ENCODE data around the gene ZER1.

The ZER1 gene

GRCh38 chr9:128706671-128707381 is 64.9 kb downstream of the ZER1 start:
- no peak overlapping the region for H3K4me3 ChIP-seq (ENCODE audit: low read length)
- TF ChIP-seq CTCF (conservative IDR thresholded peaks at IDR 0.05; ENCODE audit: low read depth, low read length), result no peak
- DNase-seq (ENCODE audit: low read depth), result no peak

GRCh38 chr9:128706045-128706444 is 65.7 kb downstream of the ZER1 start:
- no peak overlapping the region for H3K4me3 ChIP-seq (ENCODE audit: low read length)
- no peak for DNase-seq (ENCODE audit: low read depth)
- no peak for TF ChIP-seq CTCF (conservative IDR thresholded peaks at IDR 0.05; ENCODE audit: low read depth, low read length)

- no peak for TF ChIP-seq CTCF (conservative IDR thresholded peaks at IDR 0.05; ENCODE audit: low read depth, low read length)
- H3K4me3 ChIP-seq (ENCODE audit: low read length), result no peak overlapping the region
- DNase-seq (ENCODE audit: low read depth), result no peak
These were observed 66.4 kb downstream of the ZER1 start for GRCh38 chr9:128705051-128705965.

GRCh38 chr9:128704356-128704670 is 67.4 kb downstream of the ZER1 start:
- TF ChIP-seq CTCF (conservative IDR thresholded peaks at IDR 0.05; ENCODE audit: low read depth, low read length), result no peak
- DNase-seq (ENCODE audit: low read depth), result no peak
- no peak overlapping the region for H3K4me3 ChIP-seq (ENCODE audit: low read length)

- no peak for TF ChIP-seq CTCF (conservative IDR thresholded peaks at IDR 0.05; ENCODE audit: low read depth, low read length)
- no peak for DNase-seq (ENCODE audit: low read depth)
- H3K4me3 ChIP-seq (ENCODE audit: low read length), result peak overlapping the region; percentile 71
These were observed 67.9 kb downstream of the ZER1 start for GRCh38 chr9:128703616-128704355.

GRCh38 chr9:128702949-128703615 is 68.6 kb downstream of the ZER1 start:
- no peak for TF ChIP-seq CTCF (conservative IDR thresholded peaks at IDR 0.05; ENCODE audit: low read depth, low read length)
- no peak for DNase-seq (ENCODE audit: low read depth)
- H3K4me3 ChIP-seq (ENCODE audit: low read length), result peak overlapping the region; percentile 71

All from retinal pigment epithelial cell (primary cell).